Measurements from ENCODE around the gene APOBEC4.

GRCh38 chr1:183632114-183632513 is 21.0 kb downstream of the APOBEC4 start:
- TF ChIP-seq SUZ12 (IDR thresholded peaks at IDR 0.05; ENCODE audit: low read length) (no peak), CTCF (IDR thresholded peaks at IDR 0.05; ENCODE audit: control extremely low read depth in 1 of 3, insufficient read depth in 1 of 3, low read depth in 1 of 3, low read length in 3 of 3) (no peak), CHD7 (IDR thresholded peaks at IDR 0.05; ENCODE audit: insufficient replicate concordance, low read length) (no peak)
